Mononuclear cell (primary cell): Measurements from ENCODE around the gene EMC8. TPM values are rescaled to one million over a fixed set of nuclear protein-coding genes. Genes with fewer than 3 reads are reported as not detected.
A peak's percentile ranks its signal among the peaks of the same experiment; 100 is the strongest.

ENCODE experiments used
- H3K27me3 ChIP-seq: 2 replicates; pipeline ENCODE4 v1.6.0; 2011; ENCODE audit warnings: low read length, control low read depth; ENCODE audit not compliant: insufficient read depth
- H3K4me1 ChIP-seq: 2 replicates; pipeline ENCODE4 v1.5.1; 2011; ENCODE audit warnings: mild to moderate bottlenecking, low read length, control low read depth; ENCODE audit not compliant: insufficient read depth
- H3K4me3 ChIP-seq: 2 replicates; pipeline ENCODE4 v1.5.1; 2011; ENCODE audit warnings: mild to moderate bottlenecking, low read length, moderate library complexity
- H3K9me3 ChIP-seq: 2 replicates; pipeline ENCODE4 v1.5.1; 2011; ENCODE audit warnings: low read depth, mild to moderate bottlenecking, control low read depth, low read length
- total RNA-seq: library from RNA; depleted of rRNA; stranded (reverse); fragments of >200 nt; gene quantifications from one replicate; pipeline ENCODE4 v1.2.3, GENCODE V29; 2012

Gene EMC8
- total RNA-seq, 1 donor = 18.4 TPM

- H3K9me3 ChIP-seq = no peaks in the 10 kb centered on the region
- H3K4me1 ChIP-seq = peaks cover 9% of the 10 kb centered on the region
- no peaks in the 10 kb centered on the region for H3K27me3 ChIP-seq
- H3K4me3 ChIP-seq = no peak overlapping the region
Measured at GRCh38 chr16:85768199-85768598, 31.1 kb downstream of the EMC8 start.

- H3K4me1 ChIP-seq = peaks cover 15% of the 10 kb centered on the region
Measured at GRCh38 chr16:85767531-85767930, 31.8 kb downstream of the EMC8 start.

GRCh38 chr16:85765767-85766166 lies 33.6 kb downstream of the EMC8 start:
- H3K27me3 ChIP-seq = no peaks in the 10 kb centered on the region
- no peak overlapping the region for H3K4me3 ChIP-seq
- peaks cover 33% of the 10 kb centered on the region for H3K4me1 ChIP-seq
- no peaks in the 10 kb centered on the region for H3K9me3 ChIP-seq

More at GRCh38 chr16:85767531-85767930, 31.8 kb downstream of the EMC8 start:
- Histone ChIP-seq H3K27me3 (no peaks in the 10 kb centered on the region), H3K9me3 (no peaks in the 10 kb centered on the region), H3K4me3 (no peak overlapping the region)

GRCh38 chr16:85765211-85765610 lies 34.1 kb downstream of the EMC8 start:
- Histone ChIP-seq H3K27me3 (no peaks in the 10 kb centered on the region), H3K4me1 (peaks cover 37% of the 10 kb centered on the region)

GRCh38 chr16:85763616-85764015 lies 35.7 kb downstream of the EMC8 start:
- Histone ChIP-seq H3K4me1 (peaks cover 52% of the 10 kb centered on the region), H3K9me3 (no peaks in the 10 kb centered on the region), H3K4me3 (no peak overlapping the region), H3K27me3 (no peaks in the 10 kb centered on the region)

More at GRCh38 chr16:85765211-85765610, 34.1 kb downstream of the EMC8 start:
- Histone ChIP-seq H3K9me3 (no peaks in the 10 kb centered on the region), H3K4me3 (no peak overlapping the region)

DNA sequence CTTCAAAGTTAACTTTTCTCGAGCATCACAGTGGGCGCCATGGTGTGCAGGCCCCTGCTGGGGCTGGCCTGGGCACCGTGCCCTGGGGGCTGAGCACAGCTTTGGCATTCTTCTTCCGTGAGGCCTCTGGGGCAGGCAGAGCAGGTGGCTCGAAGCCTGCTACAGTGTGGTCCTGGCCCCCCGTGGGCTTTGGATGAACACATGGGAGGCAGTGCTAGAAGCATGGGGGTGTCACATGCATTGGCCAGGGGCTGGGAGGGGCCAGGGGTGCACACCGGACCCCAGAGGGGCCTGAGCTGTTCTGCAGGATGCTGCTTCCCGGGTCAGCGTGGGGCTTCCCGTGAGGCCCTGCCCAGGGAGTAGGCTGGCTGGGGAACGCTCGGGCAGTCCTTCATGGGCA lies 36.4 kb downstream of the EMC8 start:
- Histone ChIP-seq H3K4me3 (no peak overlapping the region), H3K9me3 (no peaks in the 10 kb centered on the region), H3K27me3 (no peaks in the 10 kb centered on the region), H3K4me1 (peaks cover 58% of the 10 kb centered on the region)

GRCh38 chr16:85761861-85762260 lies 37.5 kb downstream of the EMC8 start:
- no peak overlapping the region for H3K4me3 ChIP-seq
- no peaks in the 10 kb centered on the region for H3K27me3 ChIP-seq
- H3K4me1 ChIP-seq = peaks cover 61% of the 10 kb centered on the region
- no peaks in the 10 kb centered on the region for H3K9me3 ChIP-seq

GRCh38 chr16:85759631-85760419 lies 39.5 kb downstream of the EMC8 start:
- H3K4me1 ChIP-seq = peaks cover 78% of the 10 kb centered on the region

DNA sequence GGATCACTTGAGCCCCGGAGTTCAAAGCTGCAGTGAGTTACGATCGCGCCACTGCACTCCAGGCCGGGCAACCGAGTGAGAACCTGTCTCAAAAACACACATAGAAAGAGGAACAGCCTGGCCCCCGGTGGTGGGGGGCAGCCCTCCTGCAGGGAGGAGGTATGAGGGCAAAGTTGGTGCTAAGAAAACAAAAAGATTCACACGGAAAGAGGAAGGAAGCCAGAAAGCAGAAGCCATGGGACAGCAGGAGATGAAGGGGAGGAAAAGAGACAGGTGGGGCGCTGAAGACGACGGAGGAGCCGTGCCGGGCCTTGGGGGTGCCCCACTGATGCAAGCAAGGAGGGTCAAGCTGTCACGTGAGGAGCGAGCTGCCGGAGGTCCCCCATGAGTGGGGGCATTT lies 40.2 kb downstream of the EMC8 start:
- Histone ChIP-seq H3K4me3 (peak overlapping the region; percentile 34), H3K4me1 (peaks cover 85% of the 10 kb centered on the region), H3K9me3 (no peaks in the 10 kb centered on the region), H3K27me3 (no peaks in the 10 kb centered on the region)

More at GRCh38 chr16:85759631-85760419, 39.5 kb downstream of the EMC8 start:
- Histone ChIP-seq H3K4me3 (peak overlapping the region; percentile 34), H3K27me3 (no peaks in the 10 kb centered on the region), H3K9me3 (no peaks in the 10 kb centered on the region)

GRCh38 chr16:85757341-85757822 lies 42.0 kb downstream of the EMC8 start:
- Histone ChIP-seq H3K27me3 (no peaks in the 10 kb centered on the region), H3K4me1 (peaks cover 81% of the 10 kb centered on the region), H3K9me3 (no peaks in the 10 kb centered on the region), H3K4me3 (no peak overlapping the region)

DNA sequence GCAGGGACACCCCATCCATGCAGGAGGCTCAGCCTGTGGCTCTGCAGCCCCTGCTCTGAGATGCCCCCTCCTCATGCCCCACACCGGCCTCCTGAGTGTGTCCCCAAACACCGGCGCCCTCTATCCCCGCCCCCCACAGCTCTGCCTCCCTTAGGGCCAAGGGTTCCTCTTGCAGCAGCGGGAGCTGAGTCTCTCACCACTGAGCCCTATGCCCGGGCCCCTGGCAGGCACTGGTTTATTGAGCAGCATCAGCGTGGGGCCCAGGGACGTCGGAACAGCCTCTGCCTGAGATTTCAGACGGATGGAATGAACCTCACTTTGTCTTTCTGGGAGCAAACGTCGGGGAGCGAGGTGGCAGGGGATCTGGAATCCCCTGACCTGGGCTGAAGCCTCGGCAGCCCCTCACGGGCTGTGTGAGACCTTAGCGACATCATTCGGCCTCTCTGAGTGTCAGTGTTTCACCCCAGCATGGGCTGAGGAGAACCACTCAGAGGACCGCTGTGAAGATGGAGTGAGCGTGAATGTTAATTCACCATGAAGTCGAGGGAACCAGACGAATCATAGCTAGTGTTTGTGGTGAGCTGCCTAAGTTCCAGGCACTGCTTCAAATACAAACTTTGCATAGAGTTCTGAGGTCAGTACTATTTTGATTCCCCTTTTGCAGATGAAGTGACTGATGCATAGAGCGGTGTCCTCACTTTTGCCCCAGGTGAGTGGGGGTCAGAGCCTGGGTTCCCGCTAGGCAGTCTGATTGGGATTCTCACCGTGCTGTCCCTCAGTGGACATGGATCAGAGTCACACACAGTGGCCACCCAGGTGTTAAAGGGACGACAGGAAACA lies 43.2 kb downstream of the EMC8 start:
- peaks cover 80% of the 10 kb centered on the region for H3K4me1 ChIP-seq
- no peaks in the 10 kb centered on the region for H3K27me3 ChIP-seq
- H3K4me3 ChIP-seq = no peak overlapping the region
- H3K9me3 ChIP-seq = no peaks in the 10 kb centered on the region

DNA sequence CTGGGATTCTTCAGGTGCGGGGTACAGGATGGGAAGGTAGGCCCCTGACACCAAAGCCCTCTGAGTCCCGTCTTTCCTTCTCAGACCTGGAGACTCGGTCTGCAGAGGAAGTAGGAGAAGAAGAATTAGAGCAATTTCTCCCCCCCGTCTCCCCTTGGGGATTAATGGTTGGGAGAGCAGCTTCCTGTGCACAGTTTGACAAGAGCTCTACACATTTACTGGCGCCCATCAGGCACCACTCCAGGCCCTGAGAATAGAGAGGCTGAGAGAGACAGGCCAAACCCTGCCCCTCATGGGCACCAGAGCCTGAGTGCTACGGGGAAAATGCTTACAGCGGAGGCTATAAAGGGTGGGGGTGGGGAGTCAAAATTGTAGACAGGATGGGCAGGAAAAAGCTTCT lies 44.9 kb downstream of the EMC8 start:
- no peaks in the 10 kb centered on the region for H3K9me3 ChIP-seq
- no peak overlapping the region for H3K4me3 ChIP-seq
- H3K27me3 ChIP-seq = no peaks in the 10 kb centered on the region
- H3K4me1 ChIP-seq = peaks cover 78% of the 10 kb centered on the region

- Histone ChIP-seq H3K9me3 (no peaks in the 10 kb centered on the region), H3K4me3 (no peak overlapping the region), H3K27me3 (no peaks in the 10 kb centered on the region), H3K4me1 (peaks cover 76% of the 10 kb centered on the region)
Measured at GRCh38 chr16:85753976-85754375, 45.4 kb downstream of the EMC8 start.

GRCh38 chr16:85753559-85753958 lies 45.8 kb downstream of the EMC8 start:
- Histone ChIP-seq H3K9me3 (no peaks in the 10 kb centered on the region), H3K27me3 (no peaks in the 10 kb centered on the region), H3K4me1 (peaks cover 71% of the 10 kb centered on the region), H3K4me3 (no peak overlapping the region)
